ENCODE data around the gene RFX1.
"Not testable (repeated sequence)": the region's sequence is repeated elsewhere in the genome, so short reads cannot be mapped to it uniquely, and the experiment has no call there.

The RFX1 gene

GRCh38 chr19:13979686-13980085 lies 26.4 kb downstream of the RFX1 start:
- in situ Hi-C loops (cut with MboI; ENCODE audit: low sequenced_read_pairs), result no loop called here

GRCh38 chr19:13979244-13979615 lies 26.9 kb downstream of the RFX1 start:
- in situ Hi-C loops (cut with MboI; ENCODE audit: low sequenced_read_pairs), result no loop called here

- in situ Hi-C loops (cut with MboI; ENCODE audit: low sequenced_read_pairs), result no loop called here
These were observed 27.5 kb downstream of the RFX1 start for GRCh38 chr19:13978351-13979243.

- in situ Hi-C loops (cut with MboI; ENCODE audit: low sequenced_read_pairs), result no loop called here
These were observed 28.3 kb downstream of the RFX1 start for GRCh38 chr19:13977803-13978202.

- in situ Hi-C loops (cut with MboI; ENCODE audit: low sequenced_read_pairs), result no loop called here
These were observed 29.7 kb downstream of the RFX1 start for GRCh38 chr19:13976446-13976845.

GRCh38 chr19:13975870-13976269 lies 30.2 kb downstream of the RFX1 start:
- in situ Hi-C loops (cut with MboI; ENCODE audit: low sequenced_read_pairs), result no loop called here

GRCh38 chr19:13974073-13974472 lies 32.0 kb downstream of the RFX1 start:
- in situ Hi-C loops (cut with MboI; ENCODE audit: low sequenced_read_pairs), result no loop called here

- in situ Hi-C loops (cut with MboI; ENCODE audit: low sequenced_read_pairs), result not testable (repeated sequence)
These were observed 32.6 kb downstream of the RFX1 start for GRCh38 chr19:13973479-13973878.

- in situ Hi-C loops (cut with MboI; ENCODE audit: low sequenced_read_pairs), result no loop called here
These were observed 33.6 kb downstream of the RFX1 start for GRCh38 chr19:13972368-13973155.

- in situ Hi-C loops (cut with MboI; ENCODE audit: low sequenced_read_pairs), result not testable (repeated sequence)
These were observed 34.3 kb downstream of the RFX1 start for GRCh38 chr19:13971868-13972267.

- in situ Hi-C loops (cut with MboI; ENCODE audit: low sequenced_read_pairs), result no loop called here
These were observed 36.2 kb downstream of the RFX1 start for GRCh38 chr19:13969897-13970296.

GRCh38 chr19:13968999-13969398 lies 37.1 kb downstream of the RFX1 start:
- in situ Hi-C loops (cut with MboI; ENCODE audit: low sequenced_read_pairs), result no loop called here

GRCh38 chr19:13968383-13968935 lies 37.7 kb downstream of the RFX1 start:
- in situ Hi-C loops (cut with MboI; ENCODE audit: low sequenced_read_pairs), result no loop called here

GRCh38 chr19:13967206-13967605 lies 38.9 kb downstream of the RFX1 start:
- in situ Hi-C loops (cut with MboI; ENCODE audit: low sequenced_read_pairs), result not testable (repeated sequence)

GRCh38 chr19:13966684-13967128 lies 39.4 kb downstream of the RFX1 start:
- in situ Hi-C loops (cut with MboI; ENCODE audit: low sequenced_read_pairs), result no loop called here

- in situ Hi-C loops (cut with MboI; ENCODE audit: low sequenced_read_pairs), result no loop called here
These were observed 40.0 kb downstream of the RFX1 start for GRCh38 chr19:13965926-13966683.

GRCh38 chr19:13965377-13965896 lies 40.7 kb downstream of the RFX1 start:
- in situ Hi-C loops (cut with MboI; ENCODE audit: low sequenced_read_pairs), result no loop called here

GRCh38 chr19:13964776-13965175 lies 41.3 kb downstream of the RFX1 start:
- in situ Hi-C loops (cut with MboI; ENCODE audit: low sequenced_read_pairs), result no loop called here

- in situ Hi-C loops (cut with MboI; ENCODE audit: low sequenced_read_pairs), result no loop called here
These were observed 42.5 kb downstream of the RFX1 start for GRCh38 chr19:13963603-13964105.
